ENCODE measurements around the gene MBLAC1. TPM values are rescaled to one million over a fixed set of nuclear protein-coding genes. Genes with fewer than 3 reads are reported as not detected.

Gene MBLAC1
- total RNA-seq, 1 experiment from 2014 or later = 5.2 TPM

GRCh38 chr7:100176096-100177044 is 49.6 kb downstream of the MBLAC1 start:
- Histone ChIP-seq H3K4me3 (ENCODE audit: low read depth in 2 of 2, low read length in 2 of 2) (peak overlapping the region; percentile 67 to 87), H3K4me1 (ENCODE audit: control insufficient read depth, insufficient read depth, low read length) (0 out of 2 replicates have a peak, but pooled peaks cover 3% of the 10 kb centered on the region), H3K9me3 (ENCODE audit: control insufficient read depth, insufficient read depth, low read depth, low read length) (no peaks in the 10 kb centered on the region), H3K27ac (ENCODE audit: low read length) (peak overlapping the region; percentile 77), H3K27me3 (ENCODE audit: control insufficient read depth, insufficient read depth, low read length) (no peaks in the 10 kb centered on the region), H3K36me3 (ENCODE audit: control insufficient read depth, insufficient read depth, low read length) (peaks cover 2% of the 10 kb centered on the region; the same call in 1 of the 2 replicates)
- no peak for ATAC-seq
- intact Hi-C loops (cut with micrococcal nuclease; ENCODE audit: unreplicated experiment) = no loop called here
- no peak for DNase-seq (ENCODE audit: low read depth, low spot score)
- CTCF ChIA-PET = no interaction called here
- TF ChIP-seq CTCF (IDR thresholded peaks at IDR 0.05) = no peak
- no peak for TF ChIP-seq TCF7L2 (IDR thresholded peaks at IDR 0.05; ENCODE audit: low read depth, low read length)
- no peak for TF ChIP-seq POLR2AphosphoS5 (IDR thresholded peaks at IDR 0.05; ENCODE audit: low read depth, low read length)
- TF ChIP-seq REST (IDR thresholded peaks at IDR 0.05; ENCODE audit: insufficient read depth in 1 of 2, low read depth in 2 of 2, low read length in 1 of 2) = no peak
- TF ChIP-seq SIN3A (IDR thresholded peaks at IDR 0.05; ENCODE audit: borderline replicate concordance, insufficient read depth, low read depth, low read length) = no peak
- in situ Hi-C loops (cut with HindIII; ENCODE audit: low pct_unique_long_range_greater_than_20kb, low sequenced_read_pairs) = no loop called here
- POLR2A ChIA-PET = no interaction called here
- no TSS peak for BruUV-seq (replicated peaks)

- Histone ChIP-seq H3K27me3 (ENCODE audit: control insufficient read depth, insufficient read depth, low read length) (no peaks in the 10 kb centered on the region), H3K9me3 (ENCODE audit: control insufficient read depth, insufficient read depth, low read depth, low read length) (no peaks in the 10 kb centered on the region), H3K36me3 (ENCODE audit: control insufficient read depth, insufficient read depth, low read length) (peaks cover 2% of the 10 kb centered on the region; the same call in 1 of the 2 replicates), H3K4me1 (ENCODE audit: control insufficient read depth, insufficient read depth, low read length) (0 out of 2 replicates have a peak, but pooled peaks cover 3% of the 10 kb centered on the region), H3K27ac (ENCODE audit: low read length) (peak within 1 kb of the TSS; percentile 77), H3K4me3 (ENCODE audit: low read depth in 2 of 2, low read length in 2 of 2) (peak within 1 kb of the TSS; percentile 67 to 87)
- TF ChIP-seq POLR2AphosphoS5 (IDR thresholded peaks at IDR 0.05; ENCODE audit: low read depth, low read length) (peak; percentile 37; the same call in 1 of the 2 replicates), CTCF (IDR thresholded peaks at IDR 0.05) (no peak), SIN3A (IDR thresholded peaks at IDR 0.05; ENCODE audit: borderline replicate concordance, insufficient read depth, low read depth, low read length) (no peak)
- in situ Hi-C loops (cut with HindIII; ENCODE audit: low pct_unique_long_range_greater_than_20kb, low sequenced_read_pairs) (no loop called here), intact Hi-C loops (cut with micrococcal nuclease; ENCODE audit: unreplicated experiment) (no loop called here)
- no TSS peak for BruUV-seq (replicated peaks)
- ATAC-seq (peak; percentile 93), DNase-seq (ENCODE audit: low read depth, low spot score) (peak; percentile 80)
- POLR2A ChIA-PET = interaction anchor here (0.6 kb wide), 1 partner anchor 17 kb away, joined by 3 read pairs; no protein-coding TSS in a partner anchor
- CTCF ChIA-PET = no interaction called here
Measured at GRCh38 chr7:100177045-100178001, 50.6 kb downstream of the MBLAC1 start, which contains the start of the genes GPC2 and STAG3. TSS of gene GPC2 (minus strand) at chr7:100177381. CDS start at chr7:100177199, 182 bp downstream. TSS of gene STAG3 (plus strand) at chr7:100177918. CDS start at chr7:100180557, 2,639 bp downstream.

Data from Panc1 (cell line).